Stimulated activated CD4-positive, alpha-beta T cell treated with anti-CD3 and anti-CD28 coated beads, Interleukin-12 subunit alpha, Interleukin-12 subunit beta, amount 100 ng/mL, for 24 hours (primary cell): ENCODE measurements around the gene CLCN1.

Experiments
- DNase-seq, 2 experiments: peaks; one replicate each; pipeline ENCODE4 v3.0.0-alpha.2; 2020; ENCODE audit warnings: low read depth in 2 of 2

The CLCN1 gene

GRCh38 chr7:143396625-143397556 lies 81.0 kb downstream of the CLCN1 start:
- DNase-seq: no peak

GRCh38 chr7:143397710-143398530 lies 82.0 kb downstream of the CLCN1 start:
- no peak for DNase-seq

- DNase-seq: no peak
Observed at GRCh38 chr7:143398616-143399015, 82.7 kb downstream of the CLCN1 start.

GRCh38 chr7:143399151-143399550 lies 83.2 kb downstream of the CLCN1 start:
- no peak for DNase-seq

- DNase-seq: no peak
Observed at GRCh38 chr7:143399642-143400041, 83.7 kb downstream of the CLCN1 start.

- no peak for DNase-seq
Observed at GRCh38 chr7:143401265-143401664, 85.4 kb downstream of the CLCN1 start.
